Esophagus squamous epithelium (tissue), 4 donors: ENCODE results near the gene NAGS.

Experiments
- POLR2A ChIP-seq, 4 donors: fragments of 450-650 bp; IDR thresholded peaks; one replicate each; pipeline ENCODE4 v1.6.1; 2017; ENCODE audit warnings: antibody characterized with exemption in 4 of 4, mild to moderate bottlenecking in 4 of 4, moderate library complexity in 3 of 4
- TF ChIP-seq, protein P1 (sequence below), 6 experiments: fragments of 450-650 bp in 4 of 6; fragments of 200-600 bp in 2 of 6; sonication (generic) in 2 of 6; IDR thresholded peaks; one replicate each; pipeline ENCODE4 v1.5.1; 2016 to 2019; ENCODE audit warnings: antibody characterized with exemption in 6 of 6, mild to moderate bottlenecking in 4 of 6, moderate library complexity in 4 of 6

DNA sequence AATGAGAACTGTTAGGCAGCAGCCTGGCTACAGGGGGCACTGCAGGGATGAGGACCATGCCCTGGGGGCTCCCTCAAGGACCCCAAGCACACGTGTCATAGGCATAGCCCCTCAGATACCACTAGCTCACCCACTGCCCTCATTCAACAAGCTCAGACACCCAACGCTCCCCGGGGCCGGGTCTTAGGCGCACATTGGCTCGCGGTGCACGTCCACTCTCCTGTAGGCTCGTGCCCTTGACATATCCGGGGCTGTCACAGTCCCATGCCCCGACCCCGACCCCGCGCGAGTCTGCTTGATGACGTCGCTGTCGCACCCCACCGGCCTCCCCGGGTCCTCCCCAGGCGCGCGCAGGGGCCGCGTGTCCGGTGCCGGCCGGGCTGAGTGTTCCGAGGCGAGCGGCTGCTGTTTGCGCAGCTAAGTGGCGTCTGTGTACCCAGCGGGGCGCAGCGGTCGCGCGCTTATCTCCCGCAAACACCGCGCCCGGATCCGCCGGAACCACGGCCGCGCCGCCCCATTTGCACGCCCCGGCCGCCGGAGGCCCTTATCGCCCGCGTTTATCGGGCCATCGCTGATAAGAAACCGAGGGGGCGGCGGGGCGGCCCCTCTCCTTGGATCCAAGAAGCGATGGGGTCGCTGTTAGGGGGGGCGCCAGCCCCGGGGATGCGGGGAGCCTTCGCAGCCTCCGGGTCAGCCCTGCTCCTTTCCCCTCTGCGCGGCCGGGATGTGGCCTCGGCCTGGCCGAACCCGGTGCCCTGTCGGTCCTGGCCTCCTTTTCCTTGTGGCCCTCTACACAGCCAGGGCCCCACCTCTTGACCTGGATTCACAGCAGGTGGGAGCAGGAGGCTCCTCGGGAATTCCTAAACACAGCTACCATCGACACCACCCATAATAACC lies 20.7 kb upstream of the NAGS start:
- TF ChIP-seq, protein P1, sequence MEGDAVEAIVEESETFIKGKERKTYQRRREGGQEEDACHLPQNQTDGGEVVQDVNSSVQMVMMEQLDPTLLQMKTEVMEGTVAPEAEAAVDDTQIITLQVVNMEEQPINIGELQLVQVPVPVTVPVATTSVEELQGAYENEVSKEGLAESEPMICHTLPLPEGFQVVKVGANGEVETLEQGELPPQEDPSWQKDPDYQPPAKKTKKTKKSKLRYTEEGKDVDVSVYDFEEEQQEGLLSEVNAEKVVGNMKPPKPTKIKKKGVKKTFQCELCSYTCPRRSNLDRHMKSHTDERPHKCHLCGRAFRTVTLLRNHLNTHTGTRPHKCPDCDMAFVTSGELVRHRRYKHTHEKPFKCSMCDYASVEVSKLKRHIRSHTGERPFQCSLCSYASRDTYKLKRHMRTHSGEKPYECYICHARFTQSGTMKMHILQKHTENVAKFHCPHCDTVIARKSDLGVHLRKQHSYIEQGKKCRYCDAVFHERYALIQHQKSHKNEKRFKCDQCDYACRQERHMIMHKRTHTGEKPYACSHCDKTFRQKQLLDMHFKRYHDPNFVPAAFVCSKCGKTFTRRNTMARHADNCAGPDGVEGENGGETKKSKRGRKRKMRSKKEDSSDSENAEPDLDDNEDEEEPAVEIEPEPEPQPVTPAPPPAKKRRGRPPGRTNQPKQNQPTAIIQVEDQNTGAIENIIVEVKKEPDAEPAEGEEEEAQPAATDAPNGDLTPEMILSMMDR (IDR thresholded peaks at IDR 0.05) = no peak
- no peak for TF ChIP-seq POLR2A (IDR thresholded peaks at IDR 0.05)
